ENCODE results near the gene SPARCL1.
"Not testable (repeated sequence)": the region's sequence is repeated elsewhere in the genome, so short reads cannot be mapped to it uniquely, and the experiment has no call there.

The SPARCL1 gene

GRCh38 chr4:87529187-87529586 is at the start of gene SPARCL1:
Gene SPARCL1, minus strand, starts transcription at chr4:87529376. Its CDS starts 29,802 bp downstream, at chr4:87499574.
- no peak for DNase-seq

DNA sequence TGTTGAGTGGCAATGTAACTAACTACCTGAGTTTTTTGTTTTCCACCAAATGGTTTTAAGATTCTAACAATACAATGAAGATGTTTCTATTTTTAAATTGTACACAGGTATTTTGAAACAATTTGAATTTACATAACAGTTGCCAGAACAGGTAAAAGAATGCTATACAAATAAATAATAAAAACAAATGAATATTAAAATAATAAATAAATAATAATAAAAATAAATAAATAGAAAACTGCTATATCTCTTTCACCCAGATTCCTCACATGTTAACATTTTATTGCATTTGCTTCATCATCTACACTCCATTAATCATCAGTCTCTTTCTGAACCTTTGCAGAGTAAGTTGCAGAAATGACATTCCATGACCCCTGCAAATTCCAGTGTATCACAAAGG is 46.8 kb upstream of the SPARCL1 start:
- no peak for DNase-seq

DNA sequence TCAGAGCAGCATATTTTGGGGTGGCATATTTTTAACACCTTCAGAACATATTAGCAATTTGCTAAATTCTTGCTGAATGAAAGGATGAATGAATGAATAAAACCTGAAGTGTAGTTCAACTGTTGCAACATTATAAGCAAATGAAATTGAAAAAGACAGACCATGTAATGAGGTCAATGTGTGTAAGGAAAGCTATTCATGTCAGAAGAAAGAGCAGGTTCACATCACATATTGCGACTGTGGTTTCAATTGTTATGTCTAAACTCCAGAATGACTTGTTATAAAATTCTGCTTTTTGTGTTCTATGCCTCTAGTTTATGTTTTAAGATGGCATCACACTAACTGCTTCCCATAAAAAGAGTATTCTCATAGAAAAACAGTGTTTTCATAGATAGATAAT is 46.2 kb upstream of the SPARCL1 start:
- no peak for DNase-seq

DNA sequence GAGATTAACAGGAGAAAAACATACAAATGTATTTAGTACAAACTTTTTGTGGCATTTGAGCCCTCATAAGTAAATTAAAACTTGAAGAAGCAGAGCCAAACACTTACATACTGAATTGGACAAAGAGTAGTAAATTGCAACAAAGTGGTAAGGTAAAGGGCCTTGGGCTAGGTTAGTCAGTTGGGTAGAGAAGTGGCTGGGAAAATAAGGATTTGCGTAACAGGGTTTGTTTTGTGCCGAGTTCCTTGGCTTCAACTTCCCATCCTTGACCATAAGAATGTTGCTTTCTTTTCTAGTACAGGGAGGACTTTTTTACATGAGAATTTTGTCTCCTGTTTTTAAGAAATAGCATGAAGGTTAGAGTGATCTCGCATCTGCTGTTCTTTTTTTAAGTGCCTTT is 45.8 kb upstream of the SPARCL1 start:
- DNase-seq = no peak

DNA sequence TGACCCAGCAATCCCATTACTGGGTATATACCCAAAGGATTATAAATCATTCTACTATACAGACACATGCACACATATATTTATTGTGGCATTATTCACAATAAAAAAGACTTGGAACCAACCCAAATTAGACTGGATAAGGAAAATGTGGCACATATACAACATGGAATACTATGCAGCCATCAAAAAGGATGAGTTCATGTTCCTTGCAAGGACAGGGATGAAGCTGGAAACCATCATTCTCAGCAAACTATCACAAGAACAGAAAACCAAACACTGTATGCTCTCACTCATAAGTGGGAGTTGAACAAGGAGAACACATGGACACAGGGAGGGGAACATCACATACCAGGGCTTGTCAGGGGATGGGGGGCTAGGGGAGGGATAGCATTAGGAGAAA is 45.2 kb upstream of the SPARCL1 start:
- not testable (repeated sequence) for DNase-seq

DNA sequence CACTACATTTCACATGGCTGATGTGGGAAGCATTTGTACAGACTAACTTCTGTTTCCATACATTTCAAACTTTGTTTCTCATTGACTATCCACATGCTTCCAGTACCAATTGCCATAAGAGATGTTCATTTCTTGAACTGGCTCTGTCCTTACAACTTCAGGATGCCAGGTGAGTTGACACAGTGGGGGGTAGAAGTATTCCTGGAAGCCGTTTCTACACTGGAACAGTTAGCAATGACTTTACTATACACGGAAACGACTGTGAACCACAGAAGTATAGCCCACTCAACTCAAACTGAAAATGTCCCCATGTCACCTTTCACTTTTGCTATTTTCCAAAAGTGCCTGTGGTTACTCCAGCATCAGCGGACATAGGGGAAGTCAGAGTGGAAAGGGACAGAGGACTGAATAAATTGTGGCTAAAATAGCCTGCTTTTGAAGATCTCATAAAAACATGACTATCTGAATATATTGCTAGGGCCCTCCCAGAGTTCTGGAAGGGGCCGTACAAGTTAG is 41.2 kb upstream of the SPARCL1 start:
- no peak for DNase-seq

DNA sequence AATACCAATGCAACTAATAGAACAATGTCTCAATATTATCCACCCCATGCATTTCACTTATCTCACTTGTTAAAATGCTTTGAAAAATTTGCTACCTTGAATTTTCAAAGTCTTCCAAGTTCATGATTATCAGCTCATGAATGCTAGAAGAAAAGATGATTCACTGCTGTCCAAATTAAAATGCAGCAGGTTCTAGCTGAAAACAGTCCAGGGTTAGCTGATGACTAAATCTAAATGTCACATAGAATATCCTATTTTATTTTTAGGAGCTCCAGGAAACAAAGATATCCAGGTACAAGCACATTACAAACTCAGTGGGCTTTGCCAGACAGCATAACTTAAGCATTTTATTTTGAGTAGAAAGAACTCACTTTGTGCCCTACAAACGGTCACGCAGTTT is 38.0 kb upstream of the SPARCL1 start:
- no peak for DNase-seq

GRCh38 chr4:87566276-87566675 is 37.1 kb upstream of the SPARCL1 start:
- DNase-seq = no peak

GRCh38 chr4:87565746-87566145 is 36.6 kb upstream of the SPARCL1 start:
- DNase-seq = no peak

DNA sequence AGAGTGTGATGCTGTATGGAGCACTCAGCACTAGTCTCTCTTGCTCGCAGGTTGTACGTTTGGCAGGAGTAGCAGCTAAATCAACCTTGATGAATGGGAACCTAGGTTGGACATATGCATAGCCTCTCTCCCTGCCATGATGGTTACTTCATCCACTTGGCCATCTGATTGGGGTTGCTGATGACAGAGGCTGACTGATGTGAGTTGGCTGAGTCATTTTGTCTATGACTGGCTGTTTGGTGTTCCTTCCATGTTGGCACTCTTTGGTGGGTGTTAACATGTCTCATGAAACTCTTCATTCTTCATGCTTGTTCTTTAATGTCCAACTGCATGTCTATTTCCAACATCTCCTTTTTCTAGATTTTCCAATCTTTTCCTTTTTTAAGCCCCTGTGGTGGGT is 31.6 kb upstream of the SPARCL1 start:
- DNase-seq = no peak

DNA sequence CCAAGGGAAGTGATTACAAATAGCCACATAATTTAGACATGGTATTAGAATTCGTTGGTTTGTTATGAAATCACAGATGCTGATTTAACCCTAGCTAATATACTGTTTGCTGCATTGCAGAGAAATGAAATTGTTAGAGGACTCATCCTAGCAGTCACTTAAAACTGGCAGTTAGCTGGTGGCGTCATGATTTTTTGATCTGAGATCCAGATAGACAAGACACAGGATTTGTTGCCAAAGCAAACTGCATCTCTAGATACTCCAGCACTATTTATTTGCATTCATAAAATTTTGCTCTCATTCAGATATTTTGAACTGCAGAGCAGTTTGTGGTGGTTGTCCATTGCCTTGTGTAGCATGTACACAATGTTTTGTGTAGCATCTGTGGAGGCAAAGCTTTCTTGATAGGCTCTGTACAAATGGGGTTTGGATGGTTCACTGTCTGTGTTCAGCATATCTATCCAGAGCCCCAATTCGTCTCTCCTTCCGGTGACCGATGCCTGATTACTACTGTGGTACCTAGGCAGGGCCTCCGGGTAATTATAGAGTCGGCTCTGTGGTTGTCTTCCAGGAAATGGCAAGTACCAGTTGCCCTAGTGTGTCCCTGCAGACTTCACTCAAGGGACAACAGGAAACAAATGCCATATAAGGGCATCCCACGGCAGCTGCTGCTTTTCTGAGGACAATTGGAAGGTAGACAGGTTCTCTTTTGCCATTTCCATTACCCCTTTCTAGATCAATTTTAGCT is 30.1 kb upstream of the SPARCL1 start:
- peak; percentile 9 for DNase-seq

GRCh38 chr4:87557348-87557747 is 28.2 kb upstream of the SPARCL1 start:
- no peak for DNase-seq

GRCh38 chr4:87555773-87556619 is 26.8 kb upstream of the SPARCL1 start:
- no peak for DNase-seq

- no peak for DNase-seq
These were observed 24.0 kb upstream of the SPARCL1 start for GRCh38 chr4:87553182-87553581.

DNA sequence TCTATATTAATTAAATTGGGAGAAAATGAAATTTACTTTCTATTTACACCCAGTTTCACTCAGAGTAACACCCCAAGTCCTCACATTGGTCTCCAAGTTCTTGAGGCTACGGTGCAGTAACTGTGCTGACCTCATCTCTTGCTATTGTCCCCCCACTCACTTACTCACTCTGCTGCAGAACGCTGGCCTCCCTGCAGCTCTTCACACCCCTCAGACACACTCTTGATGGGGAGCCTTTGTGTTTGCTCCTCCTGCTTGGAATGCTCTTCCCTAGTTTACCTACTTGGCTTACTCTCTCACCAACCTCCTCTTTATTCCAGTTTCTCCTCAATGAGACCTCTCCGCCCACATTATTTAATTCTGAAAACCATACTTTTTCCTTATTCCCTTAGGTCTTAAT is 22.2 kb upstream of the SPARCL1 start:
- DNase-seq = no peak

DNA sequence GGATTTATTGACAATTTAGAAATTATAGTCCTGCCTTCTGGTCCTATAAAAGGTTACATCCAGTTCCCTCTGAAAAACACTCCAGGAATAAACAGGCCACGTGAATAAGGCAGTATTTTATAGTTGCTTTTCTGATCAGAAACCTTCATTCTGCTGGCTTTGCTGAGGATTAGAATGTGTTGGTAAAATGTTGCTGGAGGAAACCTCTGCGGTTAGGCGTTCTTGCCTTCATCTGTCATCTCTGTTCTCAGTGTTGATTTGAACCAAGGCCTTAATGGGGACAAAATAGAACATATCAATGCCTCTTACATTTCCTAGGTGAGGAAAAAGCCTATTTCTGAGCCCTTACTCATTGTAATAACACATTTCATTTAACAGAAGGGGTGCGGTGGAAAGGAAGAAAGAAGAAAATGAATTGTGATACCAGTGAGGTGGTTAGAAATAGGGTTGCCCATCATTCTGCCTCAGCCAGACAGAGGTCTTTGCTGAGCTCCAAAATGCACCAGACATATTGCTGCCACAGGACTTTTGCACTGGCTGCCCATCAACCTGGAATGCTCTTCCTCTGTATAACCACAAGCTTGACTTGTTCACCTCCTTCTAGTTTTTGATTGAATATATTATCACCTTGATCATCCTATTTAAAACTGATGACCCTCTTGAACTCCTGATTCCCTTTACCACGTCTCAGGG is 18.0 kb upstream of the SPARCL1 start:
- DNase-seq = no peak

GRCh38 chr4:87545052-87545451 is 15.9 kb upstream of the SPARCL1 start:
- DNase-seq = no peak

- no peak for DNase-seq
These were observed 14.8 kb upstream of the SPARCL1 start for GRCh38 chr4:87543835-87544461.

- no peak for DNase-seq
These were observed 13.6 kb upstream of the SPARCL1 start for GRCh38 chr4:87542734-87543312.

DNA sequence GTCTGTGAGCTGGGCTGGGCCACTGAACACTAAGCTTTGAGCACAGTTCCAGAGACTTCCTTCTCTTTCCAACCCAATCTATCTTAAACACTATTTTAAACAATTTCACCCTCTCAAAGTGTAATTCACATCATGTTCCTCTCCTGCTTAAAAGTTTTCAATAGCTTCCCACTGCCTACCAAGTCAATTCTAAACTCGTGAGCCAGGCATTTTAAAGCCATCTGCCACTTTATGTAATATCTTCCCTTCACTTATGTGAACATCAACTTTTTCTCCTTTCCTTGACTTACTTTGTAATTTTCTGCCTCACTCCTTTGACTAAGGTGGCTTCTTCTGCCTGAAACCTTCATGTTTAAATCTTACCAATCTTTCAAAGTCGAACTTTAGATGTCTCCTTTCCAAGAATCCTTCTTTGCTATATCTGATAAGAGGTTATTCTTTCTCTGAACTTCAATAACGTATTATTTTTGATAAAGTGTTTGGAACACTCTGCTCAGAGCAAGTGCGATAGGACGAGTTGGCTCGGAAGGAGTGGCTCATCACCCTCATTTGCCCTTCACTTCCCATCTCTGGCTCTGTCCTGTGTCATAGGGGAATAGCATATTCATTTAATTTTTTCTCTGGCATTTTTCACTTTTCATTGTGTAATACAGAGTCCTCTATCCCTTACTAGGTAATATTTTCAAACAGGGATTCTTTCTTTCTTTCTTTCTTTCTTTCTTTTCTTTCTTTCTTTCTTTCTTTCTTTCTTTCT is 13.0 kb upstream of the SPARCL1 start:
- no peak for DNase-seq

DNA sequence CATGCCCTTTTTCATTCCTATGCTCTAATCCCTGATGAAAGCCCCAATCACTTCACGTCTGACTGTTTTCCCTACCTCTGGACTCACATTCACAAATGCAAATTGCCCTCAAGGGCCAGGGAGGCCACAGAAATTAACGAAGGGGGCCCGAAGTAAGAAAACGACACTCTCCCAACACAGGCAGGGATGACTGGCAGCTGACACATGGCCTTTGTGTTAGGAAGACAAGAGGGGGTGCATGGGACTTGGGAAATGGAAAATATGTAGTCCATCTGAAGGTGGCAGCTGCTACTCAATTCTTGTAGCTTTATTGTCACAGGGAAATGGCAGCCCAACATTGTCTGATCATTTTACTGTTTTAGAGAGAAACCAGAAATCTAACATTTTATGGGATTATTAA is 12.3 kb upstream of the SPARCL1 start:
- DNase-seq = no peak
